Naive thymus-derived CD8-positive, alpha-beta T cell (primary cell): ENCODE results near the gene PARD3. TPM values are rescaled to one million over a fixed set of nuclear protein-coding genes. Genes with fewer than 3 reads are reported as not detected.
"Not testable (repeated sequence)": the region's sequence is repeated elsewhere in the genome, so short reads cannot be mapped to it uniquely, and the experiment has no call there.

Experiments
- ATAC-seq, 2 donors: fragments of 150-1000 bp; cut with Tn5 transposase in 1 of 2; sonication (Bioruptor Pico), chemical (Tn5 transposase) in 1 of 2; 1 replicate in 1 of 2; 2 replicates in 1 of 2; pipeline ENCODE4 v1.10.0; 2021; ENCODE audit warnings: mild to moderate bottlenecking in 2 of 2, moderate library complexity in 2 of 2
- POLR2A ChIA-PET: fragments of 350-600 bp; sonication (Branson Sonifier 250); formaldehyde crosslinking; loops from one replicate; lab custom pipeline; 2021; ENCODE audit warnings: antibody characterized with exemption; lab: Charles Lee
- DNase-seq, 10 donors: peaks; one replicate each; pipeline versions ENCODE4 v3.0.0 to v3.0.0-alpha.2; 2020 to 2022
- H3K27ac Mint-ChIP-seq, 10 donors: one replicate each; pipeline ENCODE4 v1.8.0; 2020 to 2022; ENCODE audit warnings: mild to moderate bottlenecking in 10 of 10, mixed read lengths in 10 of 10, moderate library complexity in 4 of 10, inconsistent platforms in 1 of 10
- H3K27me3 Mint-ChIP-seq, 5 donors: one replicate each; pipeline ENCODE4 v1.8.0; 2021 to 2022; ENCODE audit warnings: mixed read lengths in 5 of 5
- H3K36me3 Mint-ChIP-seq, 3 donors: one replicate each; pipeline ENCODE4 v1.8.0; 2020 to 2022; ENCODE audit warnings: mixed read lengths in 3 of 3, mild to moderate bottlenecking in 2 of 3, inconsistent platforms in 1 of 3
- H3K4me1 Mint-ChIP-seq, 4 donors: one replicate each; pipeline ENCODE4 v1.8.0; 2021 to 2022; ENCODE audit warnings: mixed read lengths in 4 of 4
- H3K4me3 Mint-ChIP-seq, 10 donors: one replicate each; pipeline ENCODE4 v1.8.0; 2020 to 2022; ENCODE audit warnings: mild to moderate bottlenecking in 10 of 10, mixed read lengths in 10 of 10, moderate library complexity in 6 of 10, inconsistent platforms in 1 of 10
- H3K9me3 Mint-ChIP-seq, 9 donors: one replicate each; pipeline ENCODE4 v1.8.0; 2020 to 2022; ENCODE audit warnings: mixed read lengths in 9 of 9, mild to moderate bottlenecking in 3 of 9, inconsistent platforms in 1 of 9, moderate library complexity in 1 of 9
- polyA plus RNA-seq, 3 donors: library from polyadenylated mRNA; unstranded; fragments of 300-500 nt; fragmentation: Illumina TruSeq; gene quantifications; one replicate each; pipeline ENCODE4 v1.2.3, GENCODE V29; 2021
- total RNA-seq, 8 experiments: library from RNA in 2 of 8; stranded (reverse) in 2 of 8; gene quantifications; one replicate each; pipeline ENCODE4 v1.2.3 and lab custom pipeline; 2021 to 2026

Gene PARD3
- total and polyA plus RNA-seq, 5 experiments from 2014 or later = 0.10 to 0.51 (median 0.18) TPM

DNA sequence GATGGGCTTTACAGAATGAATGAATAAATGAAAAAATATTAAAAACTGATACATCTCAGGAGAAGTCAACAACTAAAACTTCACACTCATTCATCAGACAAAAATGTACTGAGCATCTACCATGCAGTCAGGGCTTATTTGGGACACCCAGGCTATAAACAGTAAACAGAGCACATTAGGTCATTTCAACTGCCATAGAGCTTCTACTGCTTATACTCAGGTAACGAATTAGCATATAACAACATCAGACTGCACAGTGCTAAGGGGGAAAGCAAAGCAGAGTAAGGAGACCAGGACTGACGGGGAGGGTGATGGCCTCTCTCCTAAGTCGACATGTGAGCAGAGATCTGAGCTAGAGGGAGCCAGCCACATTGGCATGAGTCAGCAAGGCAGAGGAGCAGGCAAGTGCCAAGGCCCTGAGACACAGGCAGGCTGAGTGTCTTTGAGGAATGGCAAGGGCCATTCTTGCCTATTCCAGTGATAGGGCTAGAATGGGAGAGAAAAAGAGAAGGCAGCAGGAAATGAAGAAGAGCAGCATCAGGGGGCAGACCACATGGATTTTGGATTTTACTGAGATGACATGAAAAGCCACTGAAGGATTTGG is 528.9 kb downstream of the PARD3 start:
- H3K27me3 Mint-ChIP-seq = no peaks in the 10 kb centered on the region
- DNase-seq (no peak), ATAC-seq (no peak)
- H3K27ac Mint-ChIP-seq = no peak overlapping the region
- H3K9me3 Mint-ChIP-seq = no peaks in the 10 kb centered on the region
- H3K4me3 Mint-ChIP-seq = no peak overlapping the region
- H3K36me3 Mint-ChIP-seq = no peaks in the 10 kb centered on the region
- no peaks in the 10 kb centered on the region for H3K4me1 Mint-ChIP-seq
- POLR2A ChIA-PET = no interaction called here

- H3K4me1 Mint-ChIP-seq = no peaks in the 10 kb centered on the region
- DNase-seq = no peak
- H3K27me3 Mint-ChIP-seq = peaks cover 0 to 5% (median 0%) of the 10 kb centered on the region in 5 donors
- ATAC-seq = no peak
- no peaks in the 10 kb centered on the region for H3K36me3 Mint-ChIP-seq
- H3K9me3 Mint-ChIP-seq = no peaks in the 10 kb centered on the region
- POLR2A ChIA-PET = no interaction called here
- no peak overlapping the region for H3K27ac Mint-ChIP-seq
- H3K4me3 Mint-ChIP-seq = no peak overlapping the region
Observed at GRCh38 chr10:34281661-34282582, 533.2 kb downstream of the PARD3 start.

GRCh38 chr10:34280599-34281374 is 534.3 kb downstream of the PARD3 start:
- Mint-ChIP-seq H3K4me3 (no peak overlapping the region), H3K9me3 (no peaks in the 10 kb centered on the region), H3K27me3 (peaks cover 0 to 5% (median 0%) of the 10 kb centered on the region in 5 donors), H3K36me3 (no peaks in the 10 kb centered on the region), H3K4me1 (no peaks in the 10 kb centered on the region), H3K27ac (no peak overlapping the region)
- DNase-seq (no peak), ATAC-seq (no peak)
- POLR2A ChIA-PET = no interaction called here

DNA sequence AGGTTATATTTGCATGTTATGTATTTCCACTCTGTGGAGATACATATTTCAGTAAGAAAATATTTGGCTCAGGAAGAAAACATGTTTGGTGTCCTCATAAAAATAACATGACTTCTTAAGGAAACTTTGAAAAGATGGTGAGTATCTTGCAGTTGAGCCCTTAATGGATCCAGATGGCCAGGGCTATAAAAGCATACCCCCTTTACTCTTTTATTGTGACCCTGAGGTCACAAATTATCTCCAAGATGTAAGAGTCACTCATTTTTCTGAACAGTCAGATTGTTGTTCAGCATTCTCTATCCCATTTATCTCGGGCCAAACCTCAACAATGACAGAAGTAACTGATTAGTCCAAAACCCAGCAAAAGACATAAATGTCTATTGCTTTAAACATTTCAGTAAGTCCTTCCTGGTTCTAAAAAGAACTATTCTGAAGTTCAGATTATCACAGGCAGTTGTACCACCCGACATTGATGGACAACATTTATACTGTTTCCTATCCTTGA is 539.4 kb downstream of the PARD3 start:
- Mint-ChIP-seq H3K9me3 (peaks cover 0 to 3% (median 0%) of the 10 kb centered on the region in 9 donors), H3K27me3 (peaks cover 0 to 5% (median 0%) of the 10 kb centered on the region in 5 donors)
- POLR2A ChIA-PET = no interaction called here

GRCh38 chr10:34274906-34275305 is 540.2 kb downstream of the PARD3 start:
- Mint-ChIP-seq H3K9me3 (peaks cover 0 to 3% (median 0%) of the 10 kb centered on the region in 9 donors), H3K4me3 (no peak overlapping the region), H3K27me3 (peaks cover 0 to 5% (median 0%) of the 10 kb centered on the region in 5 donors), H3K36me3 (peaks cover 0 to 2% (median 0%) of the 10 kb centered on the region in 3 donors), H3K27ac (no peak overlapping the region), H3K4me1 (no peaks in the 10 kb centered on the region)
- DNase-seq (no peak), ATAC-seq (no peak)
- POLR2A ChIA-PET = no interaction called here

More for the DNA sequence above, 539.4 kb downstream of the PARD3 start:
- no peak overlapping the region for H3K27ac Mint-ChIP-seq
- DNase-seq (no peak), ATAC-seq (no peak)
- H3K36me3 Mint-ChIP-seq = peaks cover 0 to 2% (median 0%) of the 10 kb centered on the region in 3 donors
- no peak overlapping the region for H3K4me3 Mint-ChIP-seq
- H3K4me1 Mint-ChIP-seq = no peaks in the 10 kb centered on the region

GRCh38 chr10:34273340-34273739 is 541.8 kb downstream of the PARD3 start:
- peaks cover 0 to 3% (median 0%) of the 10 kb centered on the region in 9 donors for H3K9me3 Mint-ChIP-seq
- POLR2A ChIA-PET = no interaction called here
- ATAC-seq = no peak

GRCh38 chr10:34272316-34272715 is 542.8 kb downstream of the PARD3 start:
- no peaks in the 10 kb centered on the region for H3K27me3 Mint-ChIP-seq
- peaks cover 0 to 2% (median 0%) of the 10 kb centered on the region in 3 donors for H3K36me3 Mint-ChIP-seq
- DNase-seq = no peak
- POLR2A ChIA-PET = no interaction called here
- no peak overlapping the region for H3K4me3 Mint-ChIP-seq
- H3K9me3 Mint-ChIP-seq = peaks cover 0 to 9% (median 2%) of the 10 kb centered on the region in 9 donors
- no peaks in the 10 kb centered on the region for H3K4me1 Mint-ChIP-seq
- H3K27ac Mint-ChIP-seq = no peak overlapping the region
- no peak for ATAC-seq

More at GRCh38 chr10:34273340-34273739, 541.8 kb downstream of the PARD3 start:
- DNase-seq = no peak
- Mint-ChIP-seq H3K4me1 (no peaks in the 10 kb centered on the region), H3K36me3 (peaks cover 0 to 2% (median 0%) of the 10 kb centered on the region in 3 donors), H3K4me3 (no peak overlapping the region), H3K27me3 (no peaks in the 10 kb centered on the region), H3K27ac (no peak overlapping the region)

DNA sequence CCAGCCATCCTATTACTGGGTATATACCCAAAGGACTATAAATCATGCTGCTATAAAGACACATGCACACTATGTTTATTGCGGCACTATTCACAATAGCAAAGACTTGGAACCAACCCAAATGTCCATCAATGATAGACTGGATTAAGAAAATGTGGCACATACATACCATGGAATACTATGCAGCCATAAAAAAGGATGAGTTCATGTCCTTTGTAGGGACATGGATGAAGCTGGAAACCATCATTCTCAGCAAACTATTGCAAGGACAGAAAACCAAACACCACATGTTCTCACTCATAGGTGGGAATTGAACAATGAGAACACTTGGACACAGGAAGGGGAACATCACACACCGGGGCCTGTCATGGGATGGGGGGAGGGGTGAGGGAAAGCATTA is 546.7 kb downstream of the PARD3 start:
- H3K27ac Mint-ChIP-seq, DNase-seq, POLR2A ChIA-PET, ATAC-seq, H3K4me1 Mint-ChIP-seq, H3K36me3 Mint-ChIP-seq, H3K9me3 Mint-ChIP-seq, H3K27me3 Mint-ChIP-seq, H3K4me3 Mint-ChIP-seq: not testable (repeated sequence)

GRCh38 chr10:34262985-34263384 is 552.1 kb downstream of the PARD3 start:
- DNase-seq (no peak), ATAC-seq (no peak)
- POLR2A ChIA-PET = no interaction called here
- H3K9me3 Mint-ChIP-seq = peaks cover 0 to 8% (median 2%) of the 10 kb centered on the region in 9 donors
- no peaks in the 10 kb centered on the region for H3K36me3 Mint-ChIP-seq
- H3K27me3 Mint-ChIP-seq = no peaks in the 10 kb centered on the region
- H3K4me3 Mint-ChIP-seq = no peak overlapping the region
- no peaks in the 10 kb centered on the region for H3K4me1 Mint-ChIP-seq
- H3K27ac Mint-ChIP-seq = no peak overlapping the region

DNA sequence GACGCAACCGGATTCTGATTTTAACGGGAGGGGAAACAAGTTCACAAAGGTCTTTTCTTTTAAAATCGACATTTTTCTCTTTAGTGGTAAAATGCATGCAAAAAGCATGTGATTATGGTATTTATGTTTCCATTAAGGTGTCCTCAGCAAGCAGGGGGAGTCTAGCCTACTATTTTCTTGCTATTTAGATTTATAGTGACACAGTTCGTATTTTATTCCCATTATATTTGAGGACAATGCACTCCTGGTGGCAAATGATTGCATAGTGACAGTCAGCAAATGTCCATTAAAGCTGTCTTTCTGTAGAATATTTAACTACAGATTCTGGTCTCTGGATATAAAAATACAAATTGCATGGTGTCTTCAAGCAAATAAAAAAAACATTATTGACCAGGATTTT is 554.2 kb downstream of the PARD3 start:
- ATAC-seq = no peak

DNA sequence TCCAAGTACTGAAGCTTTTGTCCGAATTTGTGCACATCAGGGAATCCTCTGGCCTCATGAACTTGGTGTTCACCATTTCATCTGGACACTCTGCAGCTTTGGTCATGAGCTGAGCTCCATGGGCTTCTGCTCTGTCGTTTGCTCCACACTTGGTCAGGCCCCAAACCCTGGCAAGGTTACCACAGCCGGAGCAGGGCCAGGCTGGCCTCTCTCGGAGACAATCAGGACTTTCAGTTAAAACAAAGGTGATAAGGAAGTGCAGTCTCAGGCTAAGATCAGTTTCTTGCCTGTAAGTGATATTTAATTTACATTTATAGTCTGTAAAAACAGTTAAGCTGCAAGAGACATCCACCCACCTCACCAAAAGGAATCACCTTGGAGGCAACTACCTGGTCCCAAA is 558.9 kb downstream of the PARD3 start:
- peaks cover 0 to 4% (median 0%) of the 10 kb centered on the region in 9 donors for H3K9me3 Mint-ChIP-seq
- no peaks in the 10 kb centered on the region for H3K36me3 Mint-ChIP-seq
- no peak overlapping the region for H3K27ac Mint-ChIP-seq
- ATAC-seq = no peak
- no peak overlapping the region for H3K4me3 Mint-ChIP-seq
- POLR2A ChIA-PET = no interaction called here
- DNase-seq = no peak
- no peaks in the 10 kb centered on the region for H3K27me3 Mint-ChIP-seq
- H3K4me1 Mint-ChIP-seq = peaks cover 0 to 7% (median 4%) of the 10 kb centered on the region in 4 donors

More for the DNA sequence above, 554.2 kb downstream of the PARD3 start:
- DNase-seq = no peak
- H3K27me3 Mint-ChIP-seq = no peaks in the 10 kb centered on the region
- H3K27ac Mint-ChIP-seq = no peak overlapping the region
- H3K9me3 Mint-ChIP-seq = peaks cover 0 to 4% (median 0%) of the 10 kb centered on the region in 9 donors
- H3K4me1 Mint-ChIP-seq = no peaks in the 10 kb centered on the region
- H3K36me3 Mint-ChIP-seq = no peaks in the 10 kb centered on the region
- H3K4me3 Mint-ChIP-seq = no peak overlapping the region
- POLR2A ChIA-PET = no interaction called here

DNA sequence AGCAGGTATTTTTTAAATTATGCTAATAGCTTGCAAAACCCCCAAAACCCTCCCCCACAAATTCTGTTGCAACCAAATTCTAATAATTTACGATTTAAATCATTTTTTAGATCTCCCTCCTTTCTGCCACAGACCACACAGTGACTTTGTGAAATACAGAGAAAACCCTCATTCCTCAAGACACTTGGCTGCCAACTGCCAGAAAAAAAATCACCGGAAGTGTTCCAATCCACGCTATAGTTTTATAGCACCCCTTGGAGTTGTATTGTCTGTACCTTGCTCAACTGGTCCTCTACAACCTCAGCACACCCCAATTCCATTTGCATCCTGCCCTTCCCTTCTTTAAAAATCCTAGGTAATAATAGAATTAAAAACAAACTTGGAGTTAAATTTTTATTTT is 560.1 kb downstream of the PARD3 start:
- DNase-seq = no peak
- Mint-ChIP-seq H3K4me3 (no peak overlapping the region), H3K9me3 (peaks cover 0 to 4% (median 0%) of the 10 kb centered on the region in 9 donors), H3K27ac (peak overlapping the region in 1 of 10 donors; percentile 32), H3K4me1 (peaks cover 0 to 11% (median 8%) of the 10 kb centered on the region in 4 donors), H3K27me3 (no peaks in the 10 kb centered on the region), H3K36me3 (no peaks in the 10 kb centered on the region)
- no peak for ATAC-seq
- POLR2A ChIA-PET = no interaction called here
